Retinal pigment epithelial cell (primary cell): ENCODE measurements around the gene LRRK1.

Experiments
- DNase-seq: peaks from one replicate; pipeline ENCODE4 v3.0.0-alpha.2; 2010; ENCODE audit warnings: low read depth
- H3K4me3 ChIP-seq: 2 replicates; pipeline ENCODE4 v1.5.1; 2011; ENCODE audit warnings: mild to moderate bottlenecking, low read length, control low read depth, moderate library complexity
- CTCF ChIP-seq: conservative IDR thresholded peaks from 2 replicates; pipeline ENCODE4 v1.5.1; 2011; ENCODE audit warnings: low read depth, low read length, control low read depth, inconsistent platforms

Gene LRRK1

GRCh38 chr15:101058735-101059134 is 139.6 kb downstream of the LRRK1 start:
- no peak for DNase-seq
- no peak overlapping the region for H3K4me3 ChIP-seq
- TF ChIP-seq CTCF: no peak

- no peak for TF ChIP-seq CTCF
- no peak for DNase-seq
- no peak overlapping the region for H3K4me3 ChIP-seq
Measured at GRCh38 chr15:101059381-101060341, 140.5 kb downstream of the LRRK1 start.

- H3K4me3 ChIP-seq: no peak overlapping the region
- no peak for DNase-seq
- TF ChIP-seq CTCF: no peak
Measured at GRCh38 chr15:101060576-101061551, 141.7 kb downstream of the LRRK1 start.

GRCh38 chr15:101062063-101062462 is 142.9 kb downstream of the LRRK1 start:
- no peak for DNase-seq
- no peak overlapping the region for H3K4me3 ChIP-seq
- no peak for TF ChIP-seq CTCF

- DNase-seq: no peak
- TF ChIP-seq CTCF: no peak
- no peak overlapping the region for H3K4me3 ChIP-seq
Measured at GRCh38 chr15:101062471-101063171, 143.5 kb downstream of the LRRK1 start.

- TF ChIP-seq CTCF: no peak
Measured at GRCh38 chr15:101063212-101063611, 144.1 kb downstream of the LRRK1 start.

More at GRCh38 chr15:101063212-101063611, 144.1 kb downstream of the LRRK1 start:
- DNase-seq: no peak
- no peak overlapping the region for H3K4me3 ChIP-seq
